Activated B cell treated with CpG ODN at 0.5 μM for 24 hours (primary cell): ENCODE measurements around the gene PRKCSH. TPM values are rescaled to one million over a fixed set of nuclear protein-coding genes. Genes with fewer than 3 reads are reported as not detected.
A peak's percentile ranks its signal among the peaks of the same experiment; 100 is the strongest.

Source experiments
- ATAC-seq: fragments of 200-7000 bp; cut with Tn5 transposase; one replicate; pipeline ENCODE4 v1.10.0; 2021; ENCODE audit warnings: low read depth, mild to moderate bottlenecking, moderate library complexity
- CTCF ChIA-PET: fragments of 350-600 bp; sonication (Branson Sonifier 250); formaldehyde crosslinking; loops from one replicate; lab custom pipeline; 2021; ENCODE audit warnings: antibody characterized with exemption; lab: Charles Lee
- POLR2A ChIA-PET: fragments of 350-600 bp; sonication (Branson Sonifier 250); formaldehyde crosslinking; loops from one replicate; lab custom pipeline; 2021; ENCODE audit warnings: antibody characterized with exemption; lab: Charles Lee
- DNase-seq: peaks from one replicate; pipeline ENCODE4 v3.0.0; 2022
- H3K27ac Mint-ChIP-seq: one replicate; pipeline ENCODE4 v1.8.0; 2020; ENCODE audit warnings: mixed read lengths
- H3K27me3 Mint-ChIP-seq: one replicate; pipeline ENCODE4 v1.8.0; 2021; ENCODE audit warnings: mixed read lengths
- H3K36me3 Mint-ChIP-seq: one replicate; pipeline ENCODE4 v1.8.0; 2021; ENCODE audit warnings: low read depth, mixed read lengths
- H3K4me1 Mint-ChIP-seq: one replicate; pipeline ENCODE4 v1.8.0; 2021; ENCODE audit warnings: mixed read lengths
- H3K4me3 Mint-ChIP-seq: one replicate; pipeline ENCODE4 v1.8.0; 2020; ENCODE audit warnings: mild to moderate bottlenecking, mixed read lengths
- H3K9me3 Mint-ChIP-seq: one replicate; pipeline ENCODE4 v1.8.0; 2020; ENCODE audit warnings: mixed read lengths
- intact Hi-C: fragments of 100-400 bp; cut with micrococcal nuclease; formaldehyde crosslinking; loops from one replicate; pipeline ENCODE4 v1.15.1; 2024
- total RNA-seq: library from RNA; stranded (reverse); gene quantifications from 2 replicates; pipeline ENCODE4 v1.2.3, GENCODE V29; 2022
- TF ChIP-seq, protein P1 (sequence below): fragments of 200-600 bp; IDR thresholded peaks from one replicate; pipeline ENCODE4 v1.8.0; 2022; ENCODE audit warnings: antibody characterized with exemption, mild to moderate bottlenecking

Gene PRKCSH
- total RNA-seq, 1 donor from 2014 or later: 289 TPM

DNA sequence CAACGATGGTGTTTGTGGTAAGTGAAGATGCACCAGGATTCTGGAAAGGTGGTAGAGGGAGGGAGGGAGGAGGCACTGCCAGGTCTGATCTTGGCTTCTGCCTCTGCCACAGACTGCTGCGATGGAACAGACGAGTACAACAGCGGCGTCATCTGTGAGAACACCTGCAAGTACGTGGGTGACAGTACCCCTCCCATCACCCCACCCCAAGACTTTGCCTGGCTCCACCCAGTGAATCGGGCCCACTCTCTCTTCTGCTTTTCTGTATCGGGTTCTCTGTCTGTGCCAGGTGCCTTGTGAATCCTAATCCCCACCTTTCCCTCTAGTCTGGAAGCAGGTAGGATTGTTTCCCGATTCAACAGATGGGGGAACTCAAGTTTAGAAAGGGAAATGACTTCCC, 2.5 kb downstream of the PRKCSH start:
- ChIA-PET POLR2A (interaction anchor here (0.6 to 1.7 kb wide), 5 partner anchors 16 to 403 kb away, joined by 4 to 8 read pairs (median 4); partner anchors contain the start of gene EPOR), CTCF (interaction anchor here (0.7 kb wide), 1 partner anchor 147 kb away, joined by 3 read pairs; no protein-coding TSS in a partner anchor)
- Mint-ChIP-seq H3K27ac (peak overlapping the region; percentile 90), H3K36me3 (peaks cover 62% of the 10 kb centered on the region), H3K4me1 (peaks cover 50% of the 10 kb centered on the region), H3K4me3 (peak overlapping the region; percentile 67), H3K27me3 (no peaks in the 10 kb centered on the region), H3K9me3 (no peaks in the 10 kb centered on the region)
- intact Hi-C loops: loop anchor here (5.0 kb wide), 1 partner anchor 149 kb away; no protein-coding TSS in a partner anchor
- TF ChIP-seq, protein P1, sequence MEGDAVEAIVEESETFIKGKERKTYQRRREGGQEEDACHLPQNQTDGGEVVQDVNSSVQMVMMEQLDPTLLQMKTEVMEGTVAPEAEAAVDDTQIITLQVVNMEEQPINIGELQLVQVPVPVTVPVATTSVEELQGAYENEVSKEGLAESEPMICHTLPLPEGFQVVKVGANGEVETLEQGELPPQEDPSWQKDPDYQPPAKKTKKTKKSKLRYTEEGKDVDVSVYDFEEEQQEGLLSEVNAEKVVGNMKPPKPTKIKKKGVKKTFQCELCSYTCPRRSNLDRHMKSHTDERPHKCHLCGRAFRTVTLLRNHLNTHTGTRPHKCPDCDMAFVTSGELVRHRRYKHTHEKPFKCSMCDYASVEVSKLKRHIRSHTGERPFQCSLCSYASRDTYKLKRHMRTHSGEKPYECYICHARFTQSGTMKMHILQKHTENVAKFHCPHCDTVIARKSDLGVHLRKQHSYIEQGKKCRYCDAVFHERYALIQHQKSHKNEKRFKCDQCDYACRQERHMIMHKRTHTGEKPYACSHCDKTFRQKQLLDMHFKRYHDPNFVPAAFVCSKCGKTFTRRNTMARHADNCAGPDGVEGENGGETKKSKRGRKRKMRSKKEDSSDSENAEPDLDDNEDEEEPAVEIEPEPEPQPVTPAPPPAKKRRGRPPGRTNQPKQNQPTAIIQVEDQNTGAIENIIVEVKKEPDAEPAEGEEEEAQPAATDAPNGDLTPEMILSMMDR: no peak
- ATAC-seq (peak; percentile 8), DNase-seq (peak; percentile 37)

DNA sequence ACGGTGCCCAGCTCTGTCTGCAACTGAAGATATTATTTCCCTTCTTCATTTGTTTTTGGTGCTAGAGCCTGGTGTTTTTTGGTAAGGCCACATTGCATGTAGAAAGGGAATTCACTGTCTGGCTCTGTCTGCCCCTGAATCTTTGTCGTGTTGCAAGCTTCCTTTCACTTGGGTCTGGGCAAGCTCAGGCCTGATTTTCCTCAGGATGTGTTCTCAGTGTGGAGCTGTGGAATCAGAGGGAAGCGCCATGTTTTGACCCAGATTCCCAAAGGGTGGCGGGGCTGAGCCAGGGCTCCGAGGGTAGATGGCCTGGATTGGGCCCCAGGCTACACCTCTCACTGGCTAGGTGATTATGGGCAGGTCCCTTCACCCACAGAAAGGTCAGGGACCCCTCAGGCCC, 8.6 kb downstream of the PRKCSH start:
- Mint-ChIP-seq H3K4me1 (peaks cover 9% of the 10 kb centered on the region), H3K27me3 (no peaks in the 10 kb centered on the region), H3K4me3 (no peak overlapping the region), H3K36me3 (peaks cover 72% of the 10 kb centered on the region), H3K9me3 (no peaks in the 10 kb centered on the region), H3K27ac (no peak overlapping the region)
- DNase-seq (no peak), ATAC-seq (no peak)
- POLR2A ChIA-PET: interaction anchor here (0.7 to 1.3 kb wide), 2 partner anchors 70 to 318 kb away, joined by 4 to 5 read pairs; partner anchors contain the start of gene SWSAP1
- intact Hi-C loops: loop anchor here (10.0 kb wide), 1 partner anchor 309 kb away; no protein-coding TSS in a partner anchor
- TF ChIP-seq, protein P1: no peak
- CTCF ChIA-PET: interaction anchor here (1.3 to 2.0 kb wide), 3 partner anchors 9 to 64 kb away, joined by 3 to 12 read pairs (median 8); partner anchors contain the start of genes ODAD3 and PRKCSH

DNA sequence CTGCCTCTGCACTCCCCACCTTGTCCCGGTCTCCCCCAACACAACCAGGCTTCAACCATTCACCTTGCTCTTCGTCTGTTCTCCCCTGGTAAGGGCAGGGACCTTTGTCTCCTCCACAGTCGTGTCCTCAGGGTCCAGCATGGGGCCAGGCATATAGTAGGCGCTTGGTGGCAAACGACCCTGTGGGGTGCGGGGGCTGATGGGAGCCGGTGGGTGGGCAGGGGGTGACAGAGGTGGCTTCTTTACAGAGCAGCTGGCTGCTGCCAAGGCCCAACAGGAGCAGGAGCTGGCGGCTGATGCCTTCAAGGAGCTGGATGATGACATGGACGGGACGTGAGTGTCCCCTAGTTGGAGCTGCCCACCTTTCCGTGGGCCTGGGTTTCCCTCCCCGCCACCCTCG, 9.7 kb downstream of the PRKCSH start:
- H3K4me3 Mint-ChIP-seq: no peak overlapping the region
- TF ChIP-seq, protein P1: no peak
- H3K27me3 Mint-ChIP-seq: no peaks in the 10 kb centered on the region
- H3K4me1 Mint-ChIP-seq: peaks cover 9% of the 10 kb centered on the region
- peaks cover 74% of the 10 kb centered on the region for H3K36me3 Mint-ChIP-seq
- POLR2A ChIA-PET: no interaction called here
- H3K9me3 Mint-ChIP-seq: no peaks in the 10 kb centered on the region
- intact Hi-C loops: loop anchor here (10.0 kb wide), 1 partner anchor 310 kb away; no protein-coding TSS in a partner anchor
- ATAC-seq (no peak), DNase-seq (no peak)
- CTCF ChIA-PET: interaction anchor here (1.2 kb wide), 1 partner anchor 62 kb away, joined by 5 read pairs; no protein-coding TSS in a partner anchor
- no peak overlapping the region for H3K27ac Mint-ChIP-seq

DNA sequence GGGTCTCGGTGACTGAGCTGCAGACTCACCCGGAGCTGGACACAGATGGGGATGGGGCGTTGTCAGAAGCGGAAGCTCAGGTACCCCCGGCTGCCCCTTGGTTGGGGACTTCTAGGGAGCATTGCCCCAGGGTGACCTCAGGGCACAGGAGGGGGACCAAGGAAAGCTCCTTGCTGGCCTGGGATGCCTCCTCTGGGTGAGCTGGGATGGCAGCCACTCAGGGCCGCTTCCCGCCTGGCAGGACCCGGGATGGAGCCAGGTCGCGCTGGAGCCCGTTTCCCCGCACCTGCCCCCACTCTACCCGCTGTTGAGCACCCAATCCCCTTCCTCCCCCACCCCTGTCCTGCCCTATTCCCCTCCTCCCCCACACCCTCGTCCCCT, 10.8 kb downstream of the PRKCSH start:
- Mint-ChIP-seq H3K9me3 (no peaks in the 10 kb centered on the region), H3K27ac (no peak overlapping the region), H3K4me3 (no peak overlapping the region), H3K4me1 (peaks cover 3% of the 10 kb centered on the region), H3K36me3 (peaks cover 71% of the 10 kb centered on the region), H3K27me3 (no peaks in the 10 kb centered on the region)
- TF ChIP-seq, protein P1: no peak
- intact Hi-C loops: loop anchor here (1.0 to 10.0 kb wide), 4 partner anchors 65 to 311 kb away; no protein-coding TSS in a partner anchor
- POLR2A ChIA-PET: interaction anchor here (0.6 to 1.2 kb wide), 2 partner anchors 12 to 71 kb away, joined by 3 to 6 read pairs; no protein-coding TSS in a partner anchor
- CTCF ChIA-PET: interaction anchor here (0.7 to 1.1 kb wide), 6 partner anchors 65 to 411 kb away, joined by 3 to 4 read pairs (median 4); partner anchors contain the start of gene TSPAN16
- DNase-seq (no peak), ATAC-seq (no peak)

DNA sequence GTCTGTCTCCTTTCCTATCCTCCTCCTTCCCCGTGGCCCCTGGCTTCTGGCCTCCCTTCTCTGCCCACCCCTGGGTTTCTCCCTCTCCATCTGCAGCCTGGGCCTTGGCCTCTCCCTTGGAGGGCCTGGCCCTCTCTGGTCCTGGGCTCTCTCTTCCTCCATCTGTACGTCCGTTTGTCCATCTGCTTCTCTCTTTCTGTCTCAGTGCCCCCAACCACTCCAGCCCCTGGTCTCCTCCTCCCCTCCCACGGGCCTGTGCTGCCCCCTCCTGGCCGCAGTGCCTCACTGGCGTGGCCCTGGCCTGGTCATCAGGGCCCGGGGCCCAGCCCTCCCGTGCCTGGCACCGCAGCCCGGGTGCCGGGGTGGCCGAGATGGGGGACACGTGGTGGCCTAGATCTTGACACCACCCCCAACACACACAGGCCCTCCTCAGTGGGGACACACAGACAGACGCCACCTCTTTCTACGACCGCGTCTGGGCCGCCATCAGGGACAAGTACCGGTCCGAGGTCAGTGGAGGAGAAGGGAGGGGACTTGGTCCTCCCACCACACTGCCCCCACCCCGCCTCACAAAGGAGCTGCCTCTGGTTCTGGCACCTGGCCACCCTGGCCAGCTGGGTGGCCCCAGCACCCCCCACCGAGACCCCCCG, 11.3 kb downstream of the PRKCSH start:
- H3K27ac Mint-ChIP-seq: no peak overlapping the region
- no peak overlapping the region for H3K4me3 Mint-ChIP-seq
- no peaks in the 10 kb centered on the region for H3K27me3 Mint-ChIP-seq
- intact Hi-C loops: loop anchor here (1.0 to 10.0 kb wide), 4 partner anchors 65 to 312 kb away; no protein-coding TSS in a partner anchor
- CTCF ChIA-PET: interaction anchor here (1.0 to 1.1 kb wide), 3 partner anchors 71 to 411 kb away, joined by 3 to 4 read pairs (median 3); no protein-coding TSS in a partner anchor
- TF ChIP-seq, protein P1: no peak
- H3K4me1 Mint-ChIP-seq: peaks cover 3% of the 10 kb centered on the region
- DNase-seq (peak; percentile 61), ATAC-seq (peak; percentile 81)
- H3K36me3 Mint-ChIP-seq: peaks cover 66% of the 10 kb centered on the region
- POLR2A ChIA-PET: interaction anchor here (1.2 kb wide), 1 partner anchor 72 kb away, joined by 3 read pairs; no protein-coding TSS in a partner anchor
- H3K9me3 Mint-ChIP-seq: no peaks in the 10 kb centered on the region
